ENCODE data around the gene BRD7. TPM values are rescaled to one million over a fixed set of nuclear protein-coding genes. Genes with fewer than 3 reads are reported as not detected.

The BRD7 gene
- total and polyA plus RNA-seq, 10 of the 15 experiments (the other 5 are each of a cell fraction or from before 2014, with no cell fraction given), result 16.9 to 74.7 (median 52.0) TPM

DNA sequence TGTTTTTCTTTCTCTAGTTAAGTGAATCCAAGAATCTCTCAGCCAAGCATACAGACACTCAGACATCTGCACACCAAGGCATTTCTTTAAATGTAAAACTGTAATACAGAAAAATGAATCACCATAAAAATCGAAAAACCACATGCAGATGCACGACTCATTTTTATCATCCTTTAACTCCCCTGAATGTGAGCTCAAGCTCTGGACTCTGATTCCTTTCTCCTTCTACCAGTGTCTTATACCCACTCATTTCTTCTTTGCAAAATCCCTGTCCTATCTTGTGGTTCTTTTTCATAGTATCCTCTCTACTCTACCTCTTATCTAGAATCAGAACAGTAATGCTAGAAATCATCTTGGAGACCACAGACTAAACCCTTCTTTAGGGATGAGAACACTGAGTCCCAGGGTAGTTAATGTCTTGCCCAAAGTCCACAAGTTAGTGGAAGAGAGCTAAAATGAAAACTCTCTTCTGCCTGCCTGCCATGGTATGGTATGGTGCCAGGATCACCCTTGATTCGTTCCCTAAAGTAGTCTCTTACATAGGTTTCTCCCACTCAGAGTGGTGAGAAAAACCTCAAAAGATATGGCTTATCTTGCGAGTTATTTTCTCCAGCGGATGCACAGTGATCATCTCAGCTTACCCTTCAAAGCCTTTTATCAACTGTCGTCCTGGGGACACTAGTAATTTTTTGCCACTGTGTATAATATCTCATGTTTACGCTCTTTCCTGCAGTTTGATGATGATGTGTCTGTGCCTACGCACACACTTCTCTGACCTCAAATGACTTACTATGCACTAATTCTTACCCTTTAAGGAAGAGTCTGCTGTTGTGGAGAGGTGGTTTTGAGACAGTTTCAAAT is 30.2 kb downstream of the BRD7 start:
- ChIA-PET POLR2A (no interaction called here), RAD21 (ENCODE audit: unreplicated experiment) (interaction anchor here (1.5 to 1.6 kb wide), 2 partner anchors 15 to 18 kb away, joined by 4 to 6 read pairs; no protein-coding TSS in a partner anchor), SMC1A (ENCODE audit: uncharacterized antibody, unreplicated experiment) (interaction anchor here (0.8 to 1.4 kb wide), 3 partner anchors 17 to 105 kb away, joined by 3 read pairs; no protein-coding TSS in a partner anchor), CTCF (interaction anchor here (0.6 to 10.9 kb wide), 6 partner anchors 10 to 468 kb away, joined by 3 to 60 read pairs (median 4); no protein-coding TSS in a partner anchor)
- intact Hi-C loops (cut with micrococcal nuclease; ENCODE audit: unreplicated experiment) (no loop called here), in situ Hi-C loops (cut with MboI) (no loop called here)
- no peak for TF ChIP-seq SUZ12 (IDR thresholded peaks at IDR 0.05; ENCODE audit: unreplicated experiment)
- TF ChIP-seq NR2C1 (IDR thresholded peaks at IDR 0.05), result no peak
- TF ChIP-seq ZNF384 (IDR thresholded peaks at IDR 0.05; ENCODE audit: borderline replicate concordance, low read depth, low read length), result no peak
- Histone ChIP-seq H3K9me3 (replicated peaks; ENCODE audit: control insufficient read depth, insufficient read depth, low read length) (no peaks in the 10 kb centered on the region), H3K79me2 (ENCODE audit: control insufficient read depth, insufficient read depth, low read length) (no peaks in the 10 kb centered on the region), H3K36me3 (ENCODE audit: control insufficient read depth in 2 of 2, insufficient read depth in 2 of 2, low read length in 1 of 2) (peaks cover 7 to 9% of the 10 kb centered on the region in 2 experiments; a peak in 3 of 4 replicates), H3K27me3 (replicated peaks in 1 of 2; ENCODE audit: control insufficient read depth in 2 of 2, insufficient read depth in 2 of 2, low read length in 1 of 2) (no peaks in the 10 kb centered on the region), H3K27ac (ENCODE audit: control insufficient read depth, insufficient read depth) (no peak overlapping the region), H4K20me1 (ENCODE audit: control insufficient read depth, insufficient read depth) (no peaks in the 10 kb centered on the region), H3K4me1 (ENCODE audit: control insufficient read depth, insufficient read depth, low read length) (no peaks in the 10 kb centered on the region), H3K4me3 (no peak overlapping the region), H3K9ac (ENCODE audit: control insufficient read depth, insufficient read depth, low read length) (no peak overlapping the region), H3K4me2 (ENCODE audit: control insufficient read depth, insufficient read depth) (no peak overlapping the region), H2AFZ (ENCODE audit: control insufficient read depth, low read depth, low read length) (no peak overlapping the region)
- BruUV-seq (replicated peaks), result no TSS peak
- ATAC-seq (no peak), FAIRE-seq (peak; percentile 77), DNase-seq (ENCODE audit: low read depth, low spot score) (no peak)
- WGBS (ENCODE audit: insufficient coverage, insufficient replicate concordance, low lambda C conversion rate, missing lambda C conversion rate), result 49% methylated on average over 8 of the region's 8 CpGs

DNA sequence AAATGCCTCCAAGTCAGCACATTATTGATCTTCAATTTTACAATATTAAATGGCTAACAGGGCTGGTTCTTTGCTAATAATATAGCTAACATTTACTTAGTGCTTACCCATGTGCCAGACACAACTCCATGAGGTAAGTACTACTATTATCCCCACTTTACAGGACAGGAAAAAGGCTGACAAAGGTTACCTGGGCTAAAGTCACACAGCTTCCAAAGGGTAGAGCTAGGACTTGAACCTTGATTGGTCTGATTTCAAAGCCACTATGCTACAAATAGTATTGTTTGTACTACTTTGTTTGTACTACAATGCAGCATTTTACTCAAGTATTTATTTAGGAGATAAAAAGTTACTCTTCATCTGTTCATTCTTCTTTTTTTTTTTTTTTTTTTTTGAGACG is 31.9 kb downstream of the BRD7 start:
- intact Hi-C loops (cut with micrococcal nuclease; ENCODE audit: unreplicated experiment), result no loop called here
- H3K4me1 ChIP-seq (ENCODE audit: control insufficient read depth, insufficient read depth, low read length), result no peaks in the 10 kb centered on the region
- no peaks in the 10 kb centered on the region for H3K27me3 ChIP-seq (replicated peaks in 1 of 2; ENCODE audit: control insufficient read depth in 2 of 2, insufficient read depth in 2 of 2, low read length in 1 of 2)
- no peak overlapping the region for H3K27ac ChIP-seq (ENCODE audit: control insufficient read depth, insufficient read depth)
- no peak overlapping the region for H2AFZ ChIP-seq (ENCODE audit: control insufficient read depth, low read depth, low read length)
- BruUV-seq (replicated peaks), result no TSS peak
- ChIA-PET SMC1A (ENCODE audit: uncharacterized antibody, unreplicated experiment) (no interaction called here), RAD21 (ENCODE audit: unreplicated experiment) (no interaction called here), POLR2A (no interaction called here), CTCF (interaction anchor here (1.0 kb wide), 2 partner anchors 10 to 16 kb away, joined by 3 read pairs; no protein-coding TSS in a partner anchor)
- no peak for DNase-seq (ENCODE audit: low read depth, low spot score)
- H3K4me3 ChIP-seq, result no peak overlapping the region
- no peaks in the 10 kb centered on the region for H4K20me1 ChIP-seq (ENCODE audit: control insufficient read depth, insufficient read depth)
- FAIRE-seq, result no peak
- WGBS (ENCODE audit: insufficient coverage, insufficient replicate concordance, low lambda C conversion rate, missing lambda C conversion rate), result no CpG with 5 or more reads among the region's 1 CpG
- H3K79me2 ChIP-seq (ENCODE audit: control insufficient read depth, insufficient read depth, low read length), result no peaks in the 10 kb centered on the region
- H3K9ac ChIP-seq (ENCODE audit: control insufficient read depth, insufficient read depth, low read length), result no peak overlapping the region
- in situ Hi-C loops (cut with MboI), result no loop called here
- no peak for ATAC-seq
- H3K4me2 ChIP-seq (ENCODE audit: control insufficient read depth, insufficient read depth), result no peak overlapping the region
- H3K9me3 ChIP-seq (replicated peaks; ENCODE audit: control insufficient read depth, insufficient read depth, low read length), result no peaks in the 10 kb centered on the region
- peaks cover 4 to 13% of the 10 kb centered on the region in 2 experiments; a peak in 3 of 4 replicates for H3K36me3 ChIP-seq (ENCODE audit: control insufficient read depth in 2 of 2, insufficient read depth in 2 of 2, low read length in 1 of 2)
- TF ChIP-seq SIN3A (IDR thresholded peaks at IDR 0.05; ENCODE audit: low read depth, low read length) (no peak), LARP7 (IDR thresholded peaks at IDR 0.05) (no peak), MEF2A (IDR thresholded peaks at IDR 0.05; ENCODE audit: insufficient read depth, low read depth, low read length) (no peak)
- TF ChIP-seq, protein P1, sequence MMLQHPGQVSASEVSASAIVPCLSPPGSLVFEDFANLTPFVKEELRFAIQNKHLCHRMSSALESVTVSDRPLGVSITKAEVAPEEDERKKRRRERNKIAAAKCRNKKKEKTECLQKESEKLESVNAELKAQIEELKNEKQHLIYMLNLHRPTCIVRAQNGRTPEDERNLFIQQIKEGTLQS (IDR thresholded peaks at IDR 0.05; ENCODE audit: borderline replicate concordance, extremely low read depth, low read depth, low read length), result no peak
- TF ChIP-seq, protein P2, sequence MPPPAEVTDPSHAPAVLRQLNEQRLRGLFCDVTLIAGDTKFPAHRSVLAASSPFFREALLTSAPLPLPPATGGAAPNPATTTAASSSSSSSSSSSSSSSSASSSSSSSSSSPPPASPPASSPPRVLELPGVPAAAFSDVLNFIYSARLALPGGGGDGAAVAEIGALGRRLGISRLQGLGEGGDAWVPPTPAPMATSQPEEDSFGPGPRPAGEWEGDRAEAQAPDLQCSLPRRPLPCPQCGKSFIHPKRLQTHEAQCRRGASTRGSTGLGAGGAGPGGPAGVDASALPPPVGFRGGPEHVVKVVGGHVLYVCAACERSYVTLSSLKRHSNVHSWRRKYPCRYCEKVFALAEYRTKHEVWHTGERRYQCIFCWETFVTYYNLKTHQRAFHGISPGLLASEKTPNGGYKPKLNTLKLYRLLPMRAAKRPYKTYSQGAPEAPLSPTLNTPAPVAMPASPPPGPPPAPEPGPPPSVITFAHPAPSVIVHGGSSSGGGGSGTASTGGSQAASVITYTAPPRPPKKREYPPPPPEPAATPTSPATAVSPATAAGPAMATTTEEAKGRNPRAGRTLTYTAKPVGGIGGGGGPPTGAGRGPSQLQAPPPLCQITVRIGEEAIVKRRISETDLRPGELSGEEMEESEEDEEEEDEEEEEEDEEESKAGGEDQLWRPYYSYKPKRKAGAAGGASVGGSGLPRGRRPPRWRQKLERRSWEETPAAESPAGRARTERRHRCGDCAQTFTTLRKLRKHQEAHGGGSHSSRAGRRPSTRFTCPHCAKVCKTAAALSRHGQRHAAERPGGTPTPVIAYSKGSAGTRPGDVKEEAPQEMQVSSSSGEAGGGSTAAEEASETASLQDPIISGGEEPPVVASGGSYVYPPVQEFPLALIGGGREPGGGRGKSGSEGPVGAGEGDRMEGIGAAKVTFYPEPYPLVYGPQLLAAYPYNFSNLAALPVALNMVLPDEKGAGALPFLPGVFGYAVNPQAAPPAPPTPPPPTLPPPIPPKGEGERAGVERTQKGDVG (CRISPR knock-in tag; IDR thresholded peaks at IDR 0.05), result no peak
- TF ChIP-seq, protein P3, sequence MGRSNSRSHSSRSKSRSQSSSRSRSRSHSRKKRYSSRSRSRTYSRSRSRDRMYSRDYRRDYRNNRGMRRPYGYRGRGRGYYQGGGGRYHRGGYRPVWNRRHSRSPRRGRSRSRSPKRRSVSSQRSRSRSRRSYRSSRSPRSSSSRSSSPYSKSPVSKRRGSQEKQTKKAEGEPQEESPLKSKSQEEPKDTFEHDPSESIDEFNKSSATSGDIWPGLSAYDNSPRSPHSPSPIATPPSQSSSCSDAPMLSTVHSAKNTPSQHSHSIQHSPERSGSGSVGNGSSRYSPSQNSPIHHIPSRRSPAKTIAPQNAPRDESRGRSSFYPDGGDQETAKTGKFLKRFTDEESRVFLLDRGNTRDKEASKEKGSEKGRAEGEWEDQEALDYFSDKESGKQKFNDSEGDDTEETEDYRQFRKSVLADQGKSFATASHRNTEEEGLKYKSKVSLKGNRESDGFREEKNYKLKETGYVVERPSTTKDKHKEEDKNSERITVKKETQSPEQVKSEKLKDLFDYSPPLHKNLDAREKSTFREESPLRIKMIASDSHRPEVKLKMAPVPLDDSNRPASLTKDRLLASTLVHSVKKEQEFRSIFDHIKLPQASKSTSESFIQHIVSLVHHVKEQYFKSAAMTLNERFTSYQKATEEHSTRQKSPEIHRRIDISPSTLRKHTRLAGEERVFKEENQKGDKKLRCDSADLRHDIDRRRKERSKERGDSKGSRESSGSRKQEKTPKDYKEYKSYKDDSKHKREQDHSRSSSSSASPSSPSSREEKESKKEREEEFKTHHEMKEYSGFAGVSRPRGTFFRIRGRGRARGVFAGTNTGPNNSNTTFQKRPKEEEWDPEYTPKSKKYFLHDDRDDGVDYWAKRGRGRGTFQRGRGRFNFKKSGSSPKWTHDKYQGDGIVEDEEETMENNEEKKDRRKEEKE (IDR thresholded peaks at IDR 0.05), result no peak

All from GM12878 (cell line).